Measurements from ENCODE around the gene DYNLT5.

DNA sequence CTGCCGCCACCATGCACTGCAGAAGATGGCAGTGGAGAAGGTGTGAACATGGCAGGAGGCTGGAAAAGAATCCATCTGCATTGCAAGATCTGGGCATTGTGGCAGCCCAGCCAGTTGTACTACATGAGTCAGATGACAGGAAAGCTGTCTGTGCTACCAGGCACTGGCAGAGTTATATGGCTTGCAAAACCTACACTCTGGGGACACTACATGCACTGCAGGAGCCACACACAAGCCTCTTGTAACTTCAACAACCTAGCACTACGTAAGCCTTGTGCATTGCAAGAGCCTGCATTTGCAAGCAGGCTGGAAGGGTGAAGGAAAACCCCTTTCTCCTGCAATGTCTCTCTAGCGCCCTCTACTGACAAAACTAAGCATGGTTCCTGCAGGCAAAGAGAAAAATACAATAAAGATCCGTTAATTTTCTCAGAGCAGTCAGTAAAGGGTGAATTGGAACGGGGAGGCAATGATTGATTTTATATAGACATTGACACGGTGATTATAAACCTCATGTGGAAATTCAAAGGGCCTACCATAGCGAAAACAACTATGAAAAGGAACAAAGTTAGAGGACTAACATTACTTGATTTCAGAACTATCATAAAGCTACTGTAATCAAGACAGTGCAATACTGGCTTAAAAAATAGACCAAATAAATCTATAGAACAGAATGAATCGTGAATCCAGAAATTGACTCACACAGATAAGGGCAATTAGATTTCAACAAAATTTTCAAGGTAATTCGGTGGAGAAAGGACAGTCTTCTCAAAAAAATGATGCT, 26.2 kb upstream of the DYNLT5 start:
- TF ChIP-seq POLR2AphosphoS5 (IDR thresholded peaks at IDR 0.05; ENCODE audit: low read depth, low read length) (no peak), RAD21 (IDR thresholded peaks at IDR 0.05; ENCODE audit: low read length) (peak; percentile 88), MXI1 (IDR thresholded peaks at IDR 0.05; ENCODE audit: low read depth, low read length) (no peak), EP300 (IDR thresholded peaks at IDR 0.05; ENCODE audit: borderline replicate concordance in 1 of 2, low read depth in 1 of 2, low read length in 1 of 2) (no peak), ELF1 (IDR thresholded peaks at IDR 0.05) (no peak), EZH2phosphoT487 (IDR thresholded peaks at IDR 0.05; ENCODE audit: borderline replicate concordance, low read depth) (no peak), CHD2 (IDR thresholded peaks at IDR 0.05; ENCODE audit: low read length, partially characterized antibody) (no peak), YY1 (IDR thresholded peaks at IDR 0.05; ENCODE audit: low read depth) (no peak), TAF1 (IDR thresholded peaks at IDR 0.05; ENCODE audit: borderline replicate concordance, low read depth, low read length) (no peak), RFX5 (IDR thresholded peaks at IDR 0.05; ENCODE audit: low read length) (no peak), MAX (IDR thresholded peaks at IDR 0.05; ENCODE audit: low read depth) (0 out of 2 replicates have a peak, but pooled peaks have one; percentile 26)
- TF ChIP-seq, protein P1, sequence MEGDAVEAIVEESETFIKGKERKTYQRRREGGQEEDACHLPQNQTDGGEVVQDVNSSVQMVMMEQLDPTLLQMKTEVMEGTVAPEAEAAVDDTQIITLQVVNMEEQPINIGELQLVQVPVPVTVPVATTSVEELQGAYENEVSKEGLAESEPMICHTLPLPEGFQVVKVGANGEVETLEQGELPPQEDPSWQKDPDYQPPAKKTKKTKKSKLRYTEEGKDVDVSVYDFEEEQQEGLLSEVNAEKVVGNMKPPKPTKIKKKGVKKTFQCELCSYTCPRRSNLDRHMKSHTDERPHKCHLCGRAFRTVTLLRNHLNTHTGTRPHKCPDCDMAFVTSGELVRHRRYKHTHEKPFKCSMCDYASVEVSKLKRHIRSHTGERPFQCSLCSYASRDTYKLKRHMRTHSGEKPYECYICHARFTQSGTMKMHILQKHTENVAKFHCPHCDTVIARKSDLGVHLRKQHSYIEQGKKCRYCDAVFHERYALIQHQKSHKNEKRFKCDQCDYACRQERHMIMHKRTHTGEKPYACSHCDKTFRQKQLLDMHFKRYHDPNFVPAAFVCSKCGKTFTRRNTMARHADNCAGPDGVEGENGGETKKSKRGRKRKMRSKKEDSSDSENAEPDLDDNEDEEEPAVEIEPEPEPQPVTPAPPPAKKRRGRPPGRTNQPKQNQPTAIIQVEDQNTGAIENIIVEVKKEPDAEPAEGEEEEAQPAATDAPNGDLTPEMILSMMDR (IDR thresholded peaks at IDR 0.05) = peak; percentile 98
- TF ChIP-seq, protein P2, sequence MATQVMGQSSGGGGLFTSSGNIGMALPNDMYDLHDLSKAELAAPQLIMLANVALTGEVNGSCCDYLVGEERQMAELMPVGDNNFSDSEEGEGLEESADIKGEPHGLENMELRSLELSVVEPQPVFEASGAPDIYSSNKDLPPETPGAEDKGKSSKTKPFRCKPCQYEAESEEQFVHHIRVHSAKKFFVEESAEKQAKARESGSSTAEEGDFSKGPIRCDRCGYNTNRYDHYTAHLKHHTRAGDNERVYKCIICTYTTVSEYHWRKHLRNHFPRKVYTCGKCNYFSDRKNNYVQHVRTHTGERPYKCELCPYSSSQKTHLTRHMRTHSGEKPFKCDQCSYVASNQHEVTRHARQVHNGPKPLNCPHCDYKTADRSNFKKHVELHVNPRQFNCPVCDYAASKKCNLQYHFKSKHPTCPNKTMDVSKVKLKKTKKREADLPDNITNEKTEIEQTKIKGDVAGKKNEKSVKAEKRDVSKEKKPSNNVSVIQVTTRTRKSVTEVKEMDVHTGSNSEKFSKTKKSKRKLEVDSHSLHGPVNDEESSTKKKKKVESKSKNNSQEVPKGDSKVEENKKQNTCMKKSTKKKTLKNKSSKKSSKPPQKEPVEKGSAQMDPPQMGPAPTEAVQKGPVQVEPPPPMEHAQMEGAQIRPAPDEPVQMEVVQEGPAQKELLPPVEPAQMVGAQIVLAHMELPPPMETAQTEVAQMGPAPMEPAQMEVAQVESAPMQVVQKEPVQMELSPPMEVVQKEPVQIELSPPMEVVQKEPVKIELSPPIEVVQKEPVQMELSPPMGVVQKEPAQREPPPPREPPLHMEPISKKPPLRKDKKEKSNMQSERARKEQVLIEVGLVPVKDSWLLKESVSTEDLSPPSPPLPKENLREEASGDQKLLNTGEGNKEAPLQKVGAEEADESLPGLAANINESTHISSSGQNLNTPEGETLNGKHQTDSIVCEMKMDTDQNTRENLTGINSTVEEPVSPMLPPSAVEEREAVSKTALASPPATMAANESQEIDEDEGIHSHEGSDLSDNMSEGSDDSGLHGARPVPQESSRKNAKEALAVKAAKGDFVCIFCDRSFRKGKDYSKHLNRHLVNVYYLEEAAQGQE (IDR thresholded peaks at IDR 0.05; ENCODE audit: low read depth, low read length) = no peak
